Activated CD8-positive, alpha-beta memory T cell treated with anti-CD3 and anti-CD28 coated beads for 1 hour (primary cell): ENCODE results near the gene BEST4.
A peak's percentile ranks its signal among the peaks of the same experiment; 100 is the strongest.
"Not testable (repeated sequence)": the region's sequence is repeated elsewhere in the genome, so short reads cannot be mapped to it uniquely, and the experiment has no call there.

Experiments
- DNase-seq, 2 donors: peaks; one replicate each; pipeline ENCODE4 v3.0.0-alpha.2; 2020; ENCODE audit warnings: low read depth in 1 of 2; ENCODE audit errors: extremely low read depth in 1 of 2

The BEST4 gene

DNA sequence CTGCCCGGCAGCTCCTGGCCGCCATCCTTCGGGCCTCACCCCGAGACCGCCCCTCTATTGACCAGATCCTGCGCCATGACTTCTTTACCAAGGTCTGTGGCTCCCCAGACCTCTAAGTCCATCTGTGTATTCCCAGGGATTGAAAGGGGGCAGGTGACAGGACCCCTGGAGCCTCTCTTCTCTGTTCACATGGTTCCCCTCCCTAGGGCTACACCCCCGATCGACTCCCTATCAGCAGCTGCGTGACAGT lies 15.0 kb upstream of the BEST4 start:
- no peak for DNase-seq

DNA sequence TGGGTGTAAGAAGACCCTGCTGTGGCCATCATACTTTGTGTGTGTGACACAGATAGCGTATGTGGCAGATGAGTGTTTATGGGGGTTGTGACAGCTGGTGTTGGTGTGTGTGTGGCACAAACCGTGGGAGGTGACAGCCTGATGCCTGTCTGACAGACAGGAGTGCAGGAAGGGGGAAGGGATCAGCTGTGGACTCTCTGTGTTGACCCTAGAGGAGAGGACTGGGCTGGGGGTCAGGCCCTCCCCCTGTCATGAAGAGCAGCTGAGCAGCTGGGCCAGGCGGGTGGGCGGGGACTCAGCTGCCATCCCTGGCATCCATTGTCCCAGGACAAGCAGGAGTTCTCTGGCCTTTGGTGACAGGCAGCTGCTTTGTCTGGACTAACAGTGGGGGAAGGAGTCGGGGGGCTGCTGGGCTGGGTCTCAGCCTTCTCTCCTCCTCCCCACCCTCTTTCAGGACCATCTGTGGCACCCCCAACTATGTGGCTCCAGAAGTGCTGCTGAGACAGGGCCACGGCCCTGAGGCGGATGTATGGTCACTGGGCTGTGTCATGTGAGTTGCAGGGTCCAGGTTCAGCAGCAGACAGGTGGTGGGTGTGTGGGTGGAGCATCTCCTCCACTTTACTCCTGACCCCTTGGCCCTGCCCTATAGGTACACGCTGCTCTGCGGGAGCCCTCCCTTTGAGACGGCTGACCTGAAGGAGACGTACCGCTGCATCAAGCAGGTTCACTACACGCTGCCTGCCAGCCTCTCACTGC lies 14.5 kb upstream of the BEST4 start:
- DNase-seq: no peak

DNA sequence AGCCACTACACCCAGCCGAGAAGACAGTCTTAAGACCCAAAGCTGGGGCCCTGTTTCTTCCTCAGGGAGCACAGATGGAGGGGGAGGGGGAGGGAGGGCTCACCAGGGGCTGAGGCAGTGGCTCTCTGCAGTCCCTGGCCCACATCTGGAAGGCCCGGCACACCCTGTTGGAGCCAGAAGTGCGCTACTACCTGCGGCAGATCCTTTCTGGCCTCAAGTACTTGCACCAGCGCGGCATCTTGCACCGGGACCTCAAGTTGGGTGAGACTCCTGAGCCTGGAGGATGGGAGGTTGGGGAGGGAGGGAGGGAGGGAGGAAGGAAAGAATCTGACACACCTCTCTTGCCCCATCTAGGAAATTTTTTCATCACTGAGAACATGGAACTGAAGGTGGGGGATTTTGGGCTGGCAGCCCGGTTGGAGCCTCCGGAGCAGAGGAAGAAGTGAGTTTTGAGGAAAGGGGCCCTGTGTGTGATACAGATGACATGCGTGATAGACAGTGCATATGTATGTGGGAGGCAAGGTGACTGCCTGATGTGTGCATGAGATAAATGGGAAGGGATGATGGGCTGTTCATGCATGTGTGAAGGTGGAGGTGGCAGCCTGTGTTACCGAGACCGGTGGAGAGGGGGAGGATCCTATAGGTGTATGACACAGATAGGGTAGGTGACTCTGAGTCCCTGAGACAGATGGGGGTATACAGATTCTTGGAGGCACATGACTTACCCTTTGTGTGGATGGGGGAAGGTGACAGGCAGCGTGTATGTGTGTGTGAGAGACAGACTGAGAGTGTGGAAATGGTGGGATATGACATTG lies 13.7 kb upstream of the BEST4 start:
- DNase-seq: no peak

DNA sequence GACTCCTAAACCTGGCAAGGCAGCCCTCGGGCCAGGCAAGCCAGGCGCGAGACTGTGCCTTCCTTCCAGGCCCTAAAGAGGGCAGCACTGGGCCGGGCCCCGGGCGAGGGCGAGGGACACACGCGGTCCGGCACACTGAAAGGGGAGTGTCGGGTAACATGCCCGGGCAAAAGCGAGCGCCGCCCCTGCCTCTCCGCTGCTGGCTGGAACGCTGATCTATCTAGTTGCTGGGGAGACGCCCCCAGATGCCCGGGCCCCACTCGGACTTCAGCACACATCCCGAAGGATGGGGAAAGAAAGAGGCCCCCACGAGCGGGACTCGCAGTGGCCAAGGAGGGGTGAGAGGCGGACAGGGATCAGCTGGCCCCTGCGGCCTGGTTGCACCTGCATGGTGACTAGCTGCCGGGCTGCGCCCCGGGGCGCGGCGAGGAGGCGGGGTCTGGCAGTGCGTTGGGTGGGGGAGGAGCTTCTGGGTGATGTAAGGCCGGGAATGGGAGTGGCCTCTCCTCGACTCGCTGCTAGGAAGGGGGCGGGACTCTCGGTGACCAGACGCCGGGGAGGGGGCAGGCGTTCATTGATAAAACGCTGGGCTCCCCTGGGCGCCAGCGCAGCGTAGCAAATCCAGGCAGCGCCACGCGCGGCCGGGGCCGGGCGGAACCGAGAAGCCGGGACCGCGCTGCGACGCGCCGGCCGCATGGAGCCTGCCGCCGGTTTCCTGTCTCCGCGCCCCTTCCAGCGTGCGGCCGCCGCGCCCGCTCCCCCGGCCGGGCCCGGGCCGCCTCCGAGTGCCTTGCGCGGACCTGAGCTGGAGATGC lies 12.0 kb upstream of the BEST4 start, which contains the start of gene PLK3:
TSS of gene PLK3 (plus strand) at position 608 of the 815 bp plus-strand sequence. CDS start at position 695, 87 bp downstream.
- peak; percentile 96 for DNase-seq

DNA sequence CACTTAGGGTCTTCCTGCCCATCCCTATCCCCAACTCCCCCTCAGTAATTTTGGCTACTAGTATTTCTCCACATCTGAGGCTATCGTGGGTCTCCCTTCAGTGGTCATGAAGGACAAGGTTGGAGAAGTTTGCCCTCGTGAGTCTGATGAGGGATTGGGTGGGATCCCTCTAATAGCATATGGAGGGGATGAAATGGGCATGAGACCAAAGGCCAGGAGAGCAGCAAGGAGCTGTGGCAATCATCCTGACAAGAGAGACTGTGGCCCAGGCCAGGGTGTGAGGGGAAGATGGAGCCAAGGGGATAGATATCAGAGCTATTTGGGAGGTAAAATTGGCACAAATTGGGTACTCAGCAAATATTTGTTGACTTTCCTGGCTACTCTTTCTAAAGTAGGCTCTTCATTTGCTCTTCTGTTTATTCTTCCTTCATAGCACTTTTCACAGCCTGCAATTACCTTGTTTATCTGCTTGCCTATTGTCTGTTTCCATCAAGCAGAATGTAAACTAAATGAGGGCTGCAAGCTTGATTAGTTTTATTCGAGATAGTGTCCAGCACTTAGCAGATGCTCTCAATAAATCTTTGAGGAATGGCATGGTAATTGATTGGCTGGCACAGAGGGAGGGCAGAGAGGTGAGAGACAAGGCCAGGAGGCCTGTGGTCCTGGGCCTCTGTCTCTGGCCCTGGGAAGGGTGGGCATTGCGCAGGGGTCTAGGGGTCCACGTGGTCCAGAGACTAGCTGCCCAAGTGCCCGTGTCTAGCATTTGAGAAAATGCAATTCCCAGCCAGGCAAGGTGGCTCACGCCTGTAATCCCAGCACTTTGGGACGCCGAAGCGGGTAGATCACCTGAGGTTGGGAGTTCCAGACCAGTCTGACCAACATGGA lies 10.8 kb upstream of the BEST4 start:
- no peak for DNase-seq

DNA sequence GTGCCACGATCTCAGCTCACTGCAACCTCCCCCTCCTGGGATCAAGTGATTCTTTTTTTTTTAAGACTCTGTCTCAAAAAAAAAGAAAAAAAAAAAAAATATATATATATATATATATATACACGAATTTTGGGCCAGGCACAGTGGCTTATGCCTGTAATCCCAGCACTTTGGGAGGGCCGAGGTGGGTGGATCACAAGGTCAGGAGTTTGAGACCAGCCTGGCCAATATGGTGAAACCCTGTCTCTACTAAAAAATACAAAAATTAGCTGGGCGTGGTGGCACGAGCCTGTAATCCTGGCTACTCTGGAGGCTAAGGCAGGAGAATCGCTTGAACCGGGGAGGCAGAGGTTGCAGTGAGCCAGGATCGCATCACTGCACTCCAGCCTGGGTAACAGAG lies 9.9 kb upstream of the BEST4 start:
- not testable (repeated sequence) for DNase-seq

DNA sequence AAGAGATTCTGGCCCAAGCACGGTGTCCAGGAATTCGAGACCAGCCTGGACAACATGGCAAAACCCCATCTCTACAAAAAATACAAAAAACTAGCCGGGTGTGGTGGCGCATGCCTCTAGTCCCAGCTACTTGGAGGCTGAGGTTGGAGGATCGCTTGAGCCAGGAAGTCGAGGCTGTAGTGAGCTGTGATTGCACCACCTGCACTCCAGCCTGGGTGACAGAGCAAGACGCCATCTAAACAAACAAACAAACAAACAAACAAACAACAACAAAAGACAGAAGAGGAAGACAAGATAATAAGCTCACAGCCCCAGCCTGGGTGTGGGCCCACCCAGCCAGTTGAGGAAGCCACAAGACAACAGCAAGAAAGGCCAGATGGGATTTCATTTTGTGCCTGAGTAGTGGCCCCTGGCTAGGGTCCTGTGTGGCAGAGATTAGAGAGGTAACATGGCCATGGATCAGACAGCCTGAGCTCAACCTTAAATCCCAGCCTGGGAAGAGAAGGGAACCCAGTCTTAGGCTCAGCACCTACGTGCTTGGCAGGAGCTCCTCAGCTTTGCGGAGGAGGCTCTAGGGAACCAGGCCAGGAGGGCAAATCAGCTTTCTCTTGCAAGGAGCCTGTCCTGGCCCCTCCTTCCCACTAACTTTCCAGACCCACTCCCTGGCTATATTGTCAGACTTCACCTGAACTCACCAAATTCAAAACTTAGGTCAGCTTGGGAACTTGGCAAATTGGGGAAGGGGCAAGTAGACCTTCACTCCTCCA lies 4.9 kb upstream of the BEST4 start:
- DNase-seq: no peak

DNA sequence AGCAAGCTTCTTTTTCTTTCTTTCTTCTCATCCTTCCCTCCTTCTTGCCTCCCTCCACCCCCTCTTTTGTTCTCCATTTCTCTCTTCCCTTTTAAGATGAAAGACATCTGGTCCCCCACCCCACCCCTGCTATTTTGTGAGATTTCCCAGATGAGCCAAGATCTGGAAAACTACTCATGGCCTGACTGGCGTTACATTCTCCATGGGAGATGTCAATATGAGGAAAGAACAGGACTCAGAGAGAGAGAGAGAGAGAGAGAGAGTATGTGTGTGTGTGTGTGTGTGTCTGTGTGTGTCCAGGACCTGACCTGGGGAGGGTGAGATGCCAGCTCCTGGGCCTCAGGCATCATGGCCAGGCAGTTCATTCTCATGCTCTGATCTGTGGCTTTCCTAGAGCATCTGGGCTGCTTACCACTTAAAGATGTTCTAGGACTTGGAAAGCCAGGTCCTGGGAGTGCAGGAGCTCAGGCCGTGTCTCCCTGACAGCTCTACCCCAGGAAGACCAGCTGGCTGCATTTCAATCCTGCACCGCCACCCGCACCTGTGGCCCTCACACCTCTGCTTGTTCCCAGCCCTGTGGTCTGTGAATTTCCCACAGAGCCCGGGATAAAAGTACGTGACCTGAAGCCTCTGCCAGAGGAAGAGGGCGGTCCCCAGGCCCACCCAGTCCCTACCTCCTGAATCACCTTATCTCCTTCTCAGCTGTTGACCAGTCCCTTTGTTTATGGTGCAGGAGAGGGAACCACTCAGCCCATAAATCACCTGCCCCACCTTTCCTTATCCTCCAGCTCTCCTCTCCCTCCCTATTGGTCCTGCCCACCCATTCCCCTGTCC lies 3.2 kb upstream of the BEST4 start:
- no peak for DNase-seq

DNA sequence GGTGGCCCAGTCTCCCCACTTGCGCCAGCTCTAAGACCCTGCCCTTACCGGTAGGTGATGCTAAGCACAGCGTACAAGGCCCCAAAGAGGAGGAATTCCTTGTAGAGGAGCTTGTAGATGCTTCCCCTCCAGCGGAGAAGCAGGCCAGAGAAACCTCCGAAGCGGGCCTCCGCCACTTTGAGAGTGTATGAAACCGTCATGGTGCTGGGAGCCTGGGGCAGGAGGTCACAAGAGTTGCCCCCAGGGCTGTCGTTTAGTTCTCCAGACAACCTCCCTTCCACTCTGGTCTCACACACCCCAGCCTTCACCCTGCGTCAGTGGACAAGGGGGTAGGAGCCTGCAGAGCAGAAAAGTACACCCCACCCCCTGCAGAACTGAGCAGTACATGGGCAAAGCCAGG lies 464 bp downstream of the BEST4 start:
- no peak for DNase-seq

DNA sequence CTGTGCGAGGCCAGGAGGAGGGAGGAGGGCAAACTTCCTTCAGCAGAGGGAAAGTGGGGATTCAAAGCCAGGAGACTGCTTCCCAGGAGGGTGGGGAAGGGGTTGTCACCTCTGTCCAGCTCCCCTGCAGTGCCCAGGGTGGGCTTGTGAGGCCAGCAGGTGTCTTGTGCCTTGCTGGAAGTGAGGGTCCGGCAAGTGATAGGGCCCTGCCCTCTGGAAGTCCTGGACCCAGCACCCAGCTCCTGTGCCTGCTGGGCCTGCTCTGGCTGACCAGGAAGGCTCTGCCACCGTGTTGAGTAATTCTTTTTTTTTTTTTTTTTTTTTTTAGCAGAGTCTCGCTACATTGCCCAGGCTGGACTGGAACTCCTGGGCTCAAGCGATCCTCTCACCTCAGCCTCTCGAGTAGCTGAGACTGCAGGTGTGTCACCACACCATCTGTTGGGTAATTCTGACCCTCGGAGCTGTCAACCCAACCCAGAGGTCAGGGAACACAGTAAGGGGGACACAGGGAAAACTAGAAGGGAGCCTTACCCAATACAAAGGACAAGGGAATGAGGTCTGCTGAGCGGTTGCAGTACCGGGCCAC lies 1.0 kb downstream of the BEST4 start:
- DNase-seq: no peak

DNA sequence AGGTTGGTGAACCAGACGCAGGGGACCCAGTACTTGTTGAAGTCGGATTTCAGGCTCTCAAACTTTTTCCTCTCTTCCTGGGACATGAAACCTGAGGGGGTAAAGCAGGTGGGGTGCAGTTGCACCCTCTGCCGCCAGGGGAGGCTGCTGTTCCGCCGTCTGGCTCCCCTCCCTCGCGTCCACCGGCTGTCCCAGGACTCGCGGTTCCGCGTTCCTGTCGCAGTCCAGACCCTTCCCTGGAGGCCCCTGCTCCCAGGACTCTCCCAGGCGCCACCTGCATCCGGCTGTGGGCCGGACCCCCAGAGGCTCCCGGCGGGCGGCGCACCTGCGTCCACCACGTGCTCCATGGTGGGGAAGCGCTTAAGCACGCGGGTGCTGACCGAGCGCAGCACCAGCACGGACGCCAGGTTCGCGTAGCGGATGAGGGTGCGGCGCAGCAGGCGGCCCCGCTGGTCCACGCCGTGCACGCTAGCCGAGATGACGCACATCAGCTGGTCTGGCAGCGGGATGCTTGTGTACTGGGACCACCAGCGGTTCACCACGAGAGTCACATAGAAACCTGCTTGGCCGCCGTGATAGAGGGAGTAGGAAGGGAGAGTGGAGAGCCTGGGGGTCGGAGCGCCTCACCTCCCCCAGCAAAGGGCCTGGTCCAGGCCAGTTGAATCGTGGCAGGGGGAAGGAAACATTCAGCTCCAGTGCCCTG lies 1.7 kb downstream of the BEST4 start:
- DNase-seq: peak in 1 of 2 donors; percentile 62

DNA sequence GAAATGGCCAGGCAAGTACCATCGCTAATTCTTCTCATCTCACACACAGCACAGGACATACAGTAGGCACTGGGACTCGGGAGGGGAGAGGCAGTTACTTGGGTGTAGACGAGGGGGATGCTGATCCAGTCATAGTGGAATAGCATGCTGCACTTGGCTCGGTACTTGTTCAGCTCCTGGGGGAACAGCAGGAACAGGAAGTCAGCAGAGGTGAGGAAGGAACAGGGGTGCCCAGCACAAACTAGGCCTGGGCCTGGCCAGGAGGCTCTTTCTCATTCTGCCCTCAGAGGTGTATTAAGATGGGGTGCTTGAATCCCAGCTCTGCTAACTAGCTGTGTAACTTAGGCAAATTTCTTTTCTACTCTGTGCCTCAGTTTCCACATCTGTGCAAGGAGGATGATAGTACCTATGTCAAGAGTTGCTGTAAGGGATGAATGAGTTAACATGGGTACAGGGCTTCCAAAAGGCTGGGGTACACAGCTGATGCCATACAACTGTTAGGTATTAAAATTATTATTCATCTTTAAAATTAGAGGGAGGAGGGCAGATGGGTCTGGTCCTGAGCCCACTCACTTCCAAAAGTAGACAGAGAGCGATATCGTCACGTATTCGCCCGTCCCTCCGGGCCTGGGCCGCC lies 2.4 kb downstream of the BEST4 start:
- no peak for DNase-seq

DNA sequence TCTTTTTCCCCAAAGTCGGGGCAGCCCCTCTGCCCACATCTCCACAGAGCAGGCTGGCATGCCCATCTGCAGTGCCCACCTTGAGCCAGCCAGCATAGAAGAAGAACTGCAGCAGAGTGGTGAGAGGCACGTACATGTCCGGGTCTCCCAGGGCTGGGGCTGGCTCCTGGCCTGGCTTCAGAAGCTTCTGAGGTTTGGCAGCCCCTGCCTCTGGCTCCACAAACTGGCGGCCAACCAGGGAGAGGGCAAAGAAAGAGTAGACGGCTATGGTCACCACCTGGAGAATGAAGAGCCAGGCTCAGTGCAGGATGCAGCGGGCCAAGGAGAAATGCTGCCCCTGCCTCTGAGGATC lies 3.0 kb downstream of the BEST4 start:
- no peak for DNase-seq

DNA sequence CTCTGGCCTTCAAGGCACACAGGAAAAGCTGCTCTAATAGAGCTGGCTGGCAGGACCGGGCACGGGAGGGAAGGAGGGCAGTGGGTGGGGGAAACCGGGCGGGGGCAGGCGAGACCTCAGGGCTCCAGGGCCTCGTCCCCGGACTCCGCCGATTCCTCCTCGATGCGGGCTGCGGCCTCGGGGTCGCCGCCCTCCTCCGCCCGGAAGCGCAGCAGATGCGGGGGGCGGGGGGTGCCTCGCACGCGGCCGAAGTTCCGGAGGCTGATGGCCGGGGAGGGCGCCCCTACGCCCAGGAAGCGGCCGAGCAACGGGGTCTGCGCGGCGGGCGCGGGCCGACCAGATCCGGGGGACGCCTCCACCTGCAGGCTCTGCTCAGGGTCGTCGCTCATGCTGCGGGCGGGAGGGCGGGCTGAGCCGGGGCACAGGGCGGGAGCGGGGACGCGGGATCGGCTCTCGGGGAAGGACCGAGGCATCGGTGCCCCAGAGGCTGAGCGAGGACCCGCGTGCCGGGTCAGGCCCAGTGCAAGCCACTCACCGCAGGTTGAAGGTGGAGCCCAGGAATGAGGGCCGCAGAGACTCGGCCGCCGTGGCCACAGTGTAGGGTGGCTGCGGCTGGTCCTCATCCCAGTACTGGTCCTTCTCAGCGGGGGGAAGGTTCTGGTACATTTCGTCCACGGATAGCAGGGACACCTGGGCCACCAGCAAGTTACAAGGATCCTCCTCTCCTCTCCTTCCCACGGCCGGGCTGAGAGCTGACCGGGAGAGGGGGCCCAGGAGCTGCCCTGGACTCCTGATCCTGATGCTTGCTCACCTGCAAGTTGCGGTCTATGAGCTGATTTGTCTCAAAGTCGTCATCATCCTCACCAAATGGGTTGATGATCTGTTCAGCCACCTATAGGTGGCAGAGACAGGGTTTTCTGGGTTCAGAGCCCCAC lies 3.6 kb downstream of the BEST4 start:
- DNase-seq: no peak

DNA sequence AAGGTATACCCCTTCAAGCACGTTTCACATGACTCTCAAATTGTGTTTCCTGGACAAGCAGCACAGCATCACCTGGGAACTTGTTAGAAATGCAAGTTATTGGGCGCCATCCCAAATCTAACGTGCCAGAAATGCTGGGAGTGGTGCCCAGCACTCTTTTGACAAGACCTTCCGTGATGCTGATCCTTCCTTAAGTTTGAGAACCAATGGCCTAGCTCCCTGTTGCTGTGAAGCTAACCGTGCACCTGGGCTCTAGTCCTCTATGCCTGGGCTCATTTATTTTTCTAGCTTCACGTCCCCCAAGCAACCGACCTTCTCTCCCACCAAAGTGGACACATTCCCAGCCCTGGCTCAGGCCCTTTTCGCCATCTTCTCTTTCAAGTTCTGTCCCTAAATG lies 4.3 kb downstream of the BEST4 start:
- no peak for DNase-seq

DNA sequence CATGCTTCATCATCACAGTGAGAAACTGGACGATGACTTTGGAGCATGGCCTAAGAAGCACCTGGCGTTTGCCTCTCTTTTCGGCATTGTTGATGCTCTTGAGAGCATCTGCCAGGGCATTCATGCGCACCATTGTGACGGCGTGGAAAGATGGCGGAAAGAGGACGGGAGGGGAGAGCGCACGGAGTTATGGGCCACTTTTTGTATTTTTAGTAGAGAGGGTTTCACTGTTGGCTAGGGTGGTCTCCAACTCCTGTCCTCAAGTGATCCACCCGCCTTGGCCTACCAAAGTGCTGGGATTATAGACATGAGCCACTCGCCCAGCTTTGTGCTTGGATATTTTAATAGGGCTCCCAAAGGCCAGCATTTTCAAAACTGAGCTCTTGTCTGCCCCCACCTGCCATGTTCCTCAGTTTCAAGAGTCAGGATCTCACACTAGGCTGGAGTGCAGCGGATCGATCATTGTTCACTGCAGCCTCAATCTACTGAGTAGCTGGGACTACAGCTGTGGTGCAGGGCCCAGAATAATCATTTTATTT lies 7.3 kb downstream of the BEST4 start:
- no peak for DNase-seq
